ENCODE results near the gene NDUFB6.
"Not testable (repeated sequence)": the region's sequence is repeated elsewhere in the genome, so short reads cannot be mapped to it uniquely, and the experiment has no call there.

The NDUFB6 gene

DNA sequence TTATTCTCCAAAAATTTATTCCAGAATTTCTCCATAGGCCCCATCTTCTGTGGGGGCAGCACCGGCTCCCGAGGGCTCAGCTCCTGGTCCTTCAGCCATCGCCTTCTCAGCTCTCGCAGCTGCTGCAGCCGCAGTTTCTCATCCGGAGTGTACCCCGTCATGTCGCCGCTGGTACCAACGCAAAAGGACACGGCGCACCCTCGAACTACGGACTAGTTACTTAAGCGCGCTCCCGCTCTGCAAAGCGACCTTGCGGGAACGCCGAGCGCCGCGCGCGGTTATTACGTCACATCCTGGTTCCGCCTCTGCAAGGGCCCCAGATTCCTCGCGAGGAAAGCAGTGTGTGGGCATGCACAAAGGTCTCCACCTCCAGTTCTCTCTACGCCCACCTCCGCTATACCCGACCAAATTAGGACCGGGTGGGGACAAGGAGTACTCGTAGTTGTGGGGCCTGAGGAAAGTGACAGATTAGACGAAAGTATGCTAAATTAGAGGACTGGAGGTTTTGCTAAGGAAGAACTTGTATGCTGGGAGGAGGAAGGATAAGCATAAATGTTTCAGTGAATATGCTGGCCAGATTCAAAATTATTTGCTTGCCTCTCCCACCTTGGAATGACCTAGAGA, at the start of gene NDUFB6:
Gene NDUFB6, minus strand, starts transcription at position 260 of the 624 bp plus-strand sequence. Its CDS starts 99 bp downstream, at position 161.
- peak within 1 kb of the TSS; percentile 84 for H3K4me3 ChIP-seq (replicated peaks; ENCODE audit: low read depth, low read length)
- TF ChIP-seq, protein P1, sequence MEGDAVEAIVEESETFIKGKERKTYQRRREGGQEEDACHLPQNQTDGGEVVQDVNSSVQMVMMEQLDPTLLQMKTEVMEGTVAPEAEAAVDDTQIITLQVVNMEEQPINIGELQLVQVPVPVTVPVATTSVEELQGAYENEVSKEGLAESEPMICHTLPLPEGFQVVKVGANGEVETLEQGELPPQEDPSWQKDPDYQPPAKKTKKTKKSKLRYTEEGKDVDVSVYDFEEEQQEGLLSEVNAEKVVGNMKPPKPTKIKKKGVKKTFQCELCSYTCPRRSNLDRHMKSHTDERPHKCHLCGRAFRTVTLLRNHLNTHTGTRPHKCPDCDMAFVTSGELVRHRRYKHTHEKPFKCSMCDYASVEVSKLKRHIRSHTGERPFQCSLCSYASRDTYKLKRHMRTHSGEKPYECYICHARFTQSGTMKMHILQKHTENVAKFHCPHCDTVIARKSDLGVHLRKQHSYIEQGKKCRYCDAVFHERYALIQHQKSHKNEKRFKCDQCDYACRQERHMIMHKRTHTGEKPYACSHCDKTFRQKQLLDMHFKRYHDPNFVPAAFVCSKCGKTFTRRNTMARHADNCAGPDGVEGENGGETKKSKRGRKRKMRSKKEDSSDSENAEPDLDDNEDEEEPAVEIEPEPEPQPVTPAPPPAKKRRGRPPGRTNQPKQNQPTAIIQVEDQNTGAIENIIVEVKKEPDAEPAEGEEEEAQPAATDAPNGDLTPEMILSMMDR (IDR thresholded peaks at IDR 0.05; ENCODE audit: low read length, missing control alignments), result no peak
- peak; percentile 95 for DNase-seq (ENCODE audit: low read depth)

DNA sequence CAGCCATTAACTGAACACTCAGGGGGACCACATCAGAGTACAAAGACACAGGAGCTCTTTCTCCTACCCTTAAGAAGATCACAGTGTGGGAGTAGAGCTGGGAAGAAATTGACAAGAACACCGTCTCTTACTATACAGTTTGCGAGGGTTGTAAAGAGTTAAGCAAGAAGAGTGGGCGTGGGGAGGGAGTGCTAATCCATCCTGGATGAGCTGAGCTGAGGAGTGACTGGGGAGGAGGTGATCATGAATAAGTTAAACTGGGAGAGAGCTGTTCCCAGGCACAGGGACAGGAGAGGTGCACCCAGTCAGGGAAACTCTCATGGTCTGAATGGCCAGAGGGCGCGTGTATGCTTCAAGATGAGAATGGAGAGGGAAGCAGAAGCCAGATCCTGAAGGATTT, 45.3 kb upstream of the NDUFB6 start:
- H3K4me3 ChIP-seq (replicated peaks; ENCODE audit: low read depth, low read length), result no peak overlapping the region
- TF ChIP-seq, protein P1 (IDR thresholded peaks at IDR 0.05; ENCODE audit: low read length, missing control alignments), result no peak

DNA sequence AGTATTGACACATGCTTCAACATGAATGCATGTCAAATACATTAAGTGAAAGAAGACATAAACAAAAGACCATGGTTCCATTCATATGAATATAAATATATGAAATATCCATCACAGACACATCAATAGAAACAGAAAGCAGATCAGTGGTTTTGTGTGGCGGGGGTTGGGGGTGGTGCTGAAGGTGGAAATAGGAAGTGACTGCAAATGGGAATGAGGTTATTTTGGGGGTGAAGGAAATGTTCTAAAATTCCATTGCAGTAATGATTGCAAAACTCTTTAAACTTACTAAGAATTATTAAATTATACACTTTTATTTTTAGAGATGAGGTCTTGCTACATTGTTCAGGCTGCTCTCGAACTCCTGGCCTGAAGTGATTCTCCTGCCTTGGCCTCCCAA, 33.9 kb upstream of the NDUFB6 start:
- TF ChIP-seq, protein P1 (IDR thresholded peaks at IDR 0.05; ENCODE audit: low read length, missing control alignments), result no peak
- no peak for DNase-seq (ENCODE audit: low read depth)
- H3K4me3 ChIP-seq (replicated peaks; ENCODE audit: low read depth, low read length), result no peak overlapping the region

More for the DNA sequence above, 45.3 kb upstream of the NDUFB6 start:
- no peak for DNase-seq (ENCODE audit: low read depth)

DNA sequence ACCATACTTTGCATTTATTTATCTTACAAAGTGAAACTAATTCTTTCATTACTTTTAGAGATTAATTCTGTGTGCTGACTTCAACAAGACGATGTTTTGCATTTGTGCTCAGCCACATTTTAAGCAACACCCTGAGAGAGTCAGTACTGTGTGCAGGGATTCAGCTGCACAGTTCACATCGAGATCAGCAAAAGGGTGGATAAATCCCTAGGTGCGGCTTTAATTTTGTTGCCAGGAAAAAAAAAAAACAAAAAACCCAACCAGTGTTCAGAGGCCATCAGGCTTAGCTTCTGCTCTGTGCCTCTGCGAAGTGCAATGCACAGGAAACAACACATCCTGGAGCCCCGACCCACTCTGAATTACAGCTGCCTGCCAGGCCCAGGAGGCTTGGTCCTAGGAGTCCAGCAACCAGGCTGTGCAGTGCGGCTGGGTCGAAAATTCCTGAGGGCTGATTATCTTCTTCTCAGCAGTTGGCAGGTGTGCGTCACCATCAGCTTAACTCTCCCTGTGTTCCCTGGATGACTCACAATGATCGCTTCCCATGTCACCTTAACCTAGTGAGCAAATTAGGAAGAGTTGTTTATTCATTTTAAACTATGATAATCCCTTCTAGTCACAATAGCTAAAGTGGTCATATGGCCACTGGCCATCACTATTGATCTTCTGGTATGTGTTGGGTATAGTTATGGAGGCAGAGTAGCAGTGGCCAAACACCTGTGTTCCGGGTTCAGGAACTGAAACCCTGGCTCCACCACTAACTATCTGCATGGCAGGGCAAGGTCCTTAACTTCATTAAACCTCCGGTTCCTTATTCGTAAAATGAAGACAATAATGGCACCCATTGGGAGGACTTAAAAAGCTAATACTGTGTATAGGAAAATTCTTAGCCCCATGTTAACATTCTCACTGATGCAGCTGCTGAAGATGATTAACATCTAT, 31.2 kb upstream of the NDUFB6 start:
- DNase-seq (ENCODE audit: low read depth), result no peak
- no peak overlapping the region for H3K4me3 ChIP-seq (replicated peaks; ENCODE audit: low read depth, low read length)
- TF ChIP-seq, protein P1 (IDR thresholded peaks at IDR 0.05; ENCODE audit: low read length, missing control alignments), result no peak

DNA sequence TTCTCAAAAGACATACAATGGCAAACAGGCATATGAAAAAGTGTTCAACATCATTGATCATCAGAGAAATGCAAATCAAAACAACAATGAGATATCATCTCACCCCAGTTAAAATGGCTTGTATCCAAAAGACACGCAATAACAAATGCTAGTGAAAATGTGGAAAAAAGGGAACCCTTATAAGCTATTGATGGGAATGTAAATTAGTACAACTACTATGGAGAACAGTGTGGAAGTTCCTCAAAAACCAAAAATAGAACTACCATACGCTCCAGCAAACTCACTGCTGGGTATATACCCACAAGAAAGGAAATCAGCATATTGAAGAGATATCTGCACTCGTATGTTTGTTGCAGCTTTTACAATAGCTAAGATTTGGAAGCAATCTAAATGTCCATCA, 26.1 kb upstream of the NDUFB6 start:
- H3K4me3 ChIP-seq (replicated peaks; ENCODE audit: low read depth, low read length); DNase-seq (ENCODE audit: low read depth): not testable (repeated sequence)

DNA sequence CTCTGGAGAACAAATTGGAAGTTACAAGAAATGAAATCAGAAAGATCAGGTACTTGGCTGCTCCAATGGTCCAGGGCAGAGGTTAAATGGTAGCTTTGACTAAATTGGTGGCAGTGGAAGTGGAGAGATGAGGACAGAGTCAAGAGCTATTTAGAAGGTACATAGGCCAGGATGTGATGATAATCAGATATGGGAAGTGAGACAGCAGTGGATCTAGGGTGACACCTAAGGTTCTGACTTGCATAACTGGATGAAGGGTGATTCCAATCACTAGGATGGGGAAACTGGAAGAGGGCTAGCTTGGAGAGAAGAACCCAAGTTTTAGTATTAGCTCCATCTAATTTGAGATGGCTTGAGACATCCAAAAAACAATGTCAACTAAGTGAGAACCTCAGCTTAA, 24.0 kb upstream of the NDUFB6 start:
- TF ChIP-seq, protein P1 (IDR thresholded peaks at IDR 0.05; ENCODE audit: low read length, missing control alignments), result no peak
- no peak overlapping the region for H3K4me3 ChIP-seq (replicated peaks; ENCODE audit: low read depth, low read length)
- DNase-seq (ENCODE audit: low read depth), result no peak

DNA sequence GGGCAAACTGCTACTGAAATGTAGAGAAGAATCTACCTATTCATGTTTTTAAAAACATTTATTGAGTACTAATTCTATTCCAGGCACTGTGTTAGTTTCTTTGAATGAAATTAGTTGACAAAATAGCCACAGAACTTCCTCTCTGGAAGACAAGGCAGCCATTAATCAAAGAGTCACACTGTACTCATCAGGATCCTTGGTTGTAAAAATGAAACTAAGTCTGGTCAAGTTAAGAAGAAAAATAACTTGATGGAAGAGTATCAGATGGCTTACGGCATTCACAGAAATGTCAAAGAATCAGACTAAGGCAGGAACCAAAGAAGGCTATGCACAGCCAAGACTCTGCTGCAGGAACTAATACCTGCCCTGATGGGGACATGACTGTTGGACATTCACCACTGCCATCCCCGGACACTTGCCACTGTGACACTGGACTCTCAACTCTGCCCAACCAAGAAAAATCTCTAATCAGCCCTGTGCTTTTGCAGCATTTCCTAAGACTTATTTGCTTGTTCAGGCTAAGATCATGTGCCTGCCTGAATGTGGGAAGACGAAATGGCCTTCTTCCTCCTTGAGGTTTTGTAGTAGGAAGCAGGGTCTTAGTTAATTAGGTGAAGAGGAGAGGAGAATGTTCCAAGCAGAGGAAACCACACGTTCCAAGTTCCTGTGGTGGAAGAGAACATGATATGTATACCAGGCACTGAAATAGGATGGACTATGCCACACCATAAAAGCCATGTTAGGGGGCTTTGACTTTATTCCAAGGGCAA, 23.3 kb upstream of the NDUFB6 start:
- no peak for DNase-seq (ENCODE audit: low read depth)
- TF ChIP-seq, protein P1 (IDR thresholded peaks at IDR 0.05; ENCODE audit: low read length, missing control alignments), result no peak

More for the DNA sequence above, 23.3 kb upstream of the NDUFB6 start:
- H3K4me3 ChIP-seq (replicated peaks; ENCODE audit: low read depth, low read length), result no peak overlapping the region
